GM13976 (cell line): ENCODE measurements around the gene ERC1.

Source experiments
- DNase-seq: peaks from one replicate; pipeline ENCODE4 v3.0.0; 2012; ENCODE audit warnings: low spot score
- in situ Hi-C: fragments of 300-500 bp; cut with MboI; formaldehyde crosslinking; loops from one replicate; pipeline ENCODE4 v1.12.0; 2022; ENCODE audit warnings: low sequenced_read_pairs, mixed read lengths, inconsistent platforms; ENCODE audit not compliant: unreplicated experiment
- TF ChIP-seq, protein P1 (sequence below): IDR thresholded peaks from 2 replicates; pipeline ENCODE4 v1.5.1; 2012; ENCODE audit warnings: borderline replicate concordance, mild to moderate bottlenecking; ENCODE audit not compliant: insufficient read depth; ENCODE audit errors: extremely low read depth, missing control alignments, control extremely low read depth

Gene ERC1

DNA sequence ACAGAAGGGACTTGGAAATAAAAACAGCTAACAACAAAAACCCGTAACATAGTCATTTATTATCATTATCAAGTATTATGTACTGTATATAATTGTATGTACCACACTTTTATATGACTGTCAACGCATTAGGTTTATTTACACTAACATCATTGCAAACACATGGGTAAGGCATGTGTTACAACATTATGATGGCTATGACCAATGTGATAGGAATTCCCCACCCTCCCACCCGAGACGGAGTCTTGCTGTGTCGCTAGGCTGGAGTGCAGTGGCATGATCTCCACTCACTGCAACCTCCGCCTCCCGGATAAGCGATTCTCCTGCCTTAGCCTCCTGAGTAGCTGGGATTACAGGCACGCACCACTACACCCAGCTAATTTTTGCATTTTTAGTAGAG is 82.6 kb downstream of the ERC1 start:
- in situ Hi-C loops = no loop called here
- TF ChIP-seq, protein P1, sequence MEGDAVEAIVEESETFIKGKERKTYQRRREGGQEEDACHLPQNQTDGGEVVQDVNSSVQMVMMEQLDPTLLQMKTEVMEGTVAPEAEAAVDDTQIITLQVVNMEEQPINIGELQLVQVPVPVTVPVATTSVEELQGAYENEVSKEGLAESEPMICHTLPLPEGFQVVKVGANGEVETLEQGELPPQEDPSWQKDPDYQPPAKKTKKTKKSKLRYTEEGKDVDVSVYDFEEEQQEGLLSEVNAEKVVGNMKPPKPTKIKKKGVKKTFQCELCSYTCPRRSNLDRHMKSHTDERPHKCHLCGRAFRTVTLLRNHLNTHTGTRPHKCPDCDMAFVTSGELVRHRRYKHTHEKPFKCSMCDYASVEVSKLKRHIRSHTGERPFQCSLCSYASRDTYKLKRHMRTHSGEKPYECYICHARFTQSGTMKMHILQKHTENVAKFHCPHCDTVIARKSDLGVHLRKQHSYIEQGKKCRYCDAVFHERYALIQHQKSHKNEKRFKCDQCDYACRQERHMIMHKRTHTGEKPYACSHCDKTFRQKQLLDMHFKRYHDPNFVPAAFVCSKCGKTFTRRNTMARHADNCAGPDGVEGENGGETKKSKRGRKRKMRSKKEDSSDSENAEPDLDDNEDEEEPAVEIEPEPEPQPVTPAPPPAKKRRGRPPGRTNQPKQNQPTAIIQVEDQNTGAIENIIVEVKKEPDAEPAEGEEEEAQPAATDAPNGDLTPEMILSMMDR = no peak
- DNase-seq = no peak

DNA sequence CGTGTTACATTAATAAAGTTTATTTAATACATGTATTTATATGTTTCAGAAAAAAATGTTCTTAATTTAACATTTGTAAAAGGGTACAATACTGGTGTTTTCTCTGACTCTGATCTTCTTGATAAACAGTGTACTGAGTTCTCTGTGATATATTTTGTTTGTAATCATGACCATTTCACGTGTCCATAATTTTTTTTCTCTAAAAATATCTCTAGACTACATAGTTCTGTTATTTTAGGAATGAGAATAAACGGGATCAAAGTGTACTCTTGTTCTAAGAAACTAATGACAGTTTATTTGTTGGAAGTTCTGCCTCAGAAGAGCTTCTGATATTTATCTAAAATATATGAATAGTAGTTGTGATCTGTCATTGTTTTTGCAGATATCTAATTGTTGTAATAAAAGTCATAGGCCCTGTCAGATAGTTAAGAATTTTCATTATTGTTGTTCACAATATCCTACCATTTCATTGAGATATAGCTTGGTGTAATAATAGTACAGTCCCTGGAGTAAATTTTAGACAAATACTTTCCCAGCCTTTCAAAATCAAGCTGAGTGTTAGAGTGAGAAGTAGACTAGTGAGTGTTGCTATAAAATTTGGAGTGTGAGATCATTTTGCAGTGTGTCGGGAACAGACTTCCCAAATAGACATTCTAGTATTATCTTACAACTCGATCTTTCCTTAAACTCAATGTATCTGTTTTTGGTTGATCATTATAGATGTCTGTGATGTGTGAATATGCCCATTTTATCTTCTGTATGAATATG is 86.2 kb downstream of the ERC1 start:
- in situ Hi-C loops = no loop called here
- DNase-seq = no peak
- TF ChIP-seq, protein P1 = no peak

DNA sequence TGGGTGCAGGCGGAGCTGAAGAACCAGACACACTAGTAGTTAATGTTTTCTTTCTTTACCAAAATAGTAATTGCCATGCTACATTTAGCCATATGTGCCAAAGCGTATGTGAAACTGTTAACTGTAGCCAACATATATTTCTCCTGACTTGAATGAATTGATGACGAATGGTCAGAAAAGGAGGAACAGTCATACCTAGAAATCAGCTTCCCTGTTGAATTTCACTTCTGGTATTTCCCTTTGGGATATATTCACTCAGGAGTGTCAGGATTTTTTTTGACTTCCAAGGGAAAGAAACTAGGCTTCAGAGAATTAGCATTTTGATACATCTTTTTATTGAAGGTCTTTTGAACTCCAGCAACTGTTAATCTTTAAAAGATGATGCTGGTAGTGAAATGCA is 87.0 kb downstream of the ERC1 start:
- DNase-seq = no peak
- TF ChIP-seq, protein P1 = no peak
- in situ Hi-C loops = no loop called here

DNA sequence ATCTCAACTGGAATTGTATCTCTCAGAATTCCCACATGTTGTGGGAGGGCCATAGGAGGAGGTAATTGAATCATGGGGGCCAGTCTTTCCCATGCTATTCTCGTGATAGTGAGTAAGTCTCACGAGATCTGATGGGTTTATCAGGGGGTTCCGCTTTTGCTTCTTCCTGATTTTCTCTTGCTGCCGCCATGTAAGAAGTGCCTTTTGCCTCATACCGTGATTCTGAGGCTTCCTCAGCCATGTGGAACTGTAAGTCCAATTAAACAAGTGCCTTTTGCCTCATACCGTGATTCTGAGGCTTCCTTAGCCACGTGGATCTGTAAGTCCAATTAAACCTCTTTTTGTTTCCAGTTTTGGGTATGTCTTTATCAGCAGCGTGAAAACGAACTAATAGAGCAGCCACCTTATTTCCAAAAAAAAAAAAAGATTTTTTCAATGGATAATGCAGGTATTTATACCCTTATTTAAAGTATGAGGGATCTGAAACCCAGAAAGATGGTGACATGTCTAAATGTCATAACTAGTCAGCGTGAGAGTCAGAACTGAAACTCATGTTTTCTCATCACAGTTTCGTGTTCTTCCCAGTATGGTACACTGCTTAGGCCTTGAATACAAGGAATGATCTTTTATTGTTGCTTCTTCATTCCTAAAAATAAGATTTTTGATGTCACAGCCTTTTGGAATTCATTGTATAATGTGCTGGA is 89.6 kb downstream of the ERC1 start:
- TF ChIP-seq, protein P1 = no peak
- in situ Hi-C loops = no loop called here
- peak; percentile 30 for DNase-seq

DNA sequence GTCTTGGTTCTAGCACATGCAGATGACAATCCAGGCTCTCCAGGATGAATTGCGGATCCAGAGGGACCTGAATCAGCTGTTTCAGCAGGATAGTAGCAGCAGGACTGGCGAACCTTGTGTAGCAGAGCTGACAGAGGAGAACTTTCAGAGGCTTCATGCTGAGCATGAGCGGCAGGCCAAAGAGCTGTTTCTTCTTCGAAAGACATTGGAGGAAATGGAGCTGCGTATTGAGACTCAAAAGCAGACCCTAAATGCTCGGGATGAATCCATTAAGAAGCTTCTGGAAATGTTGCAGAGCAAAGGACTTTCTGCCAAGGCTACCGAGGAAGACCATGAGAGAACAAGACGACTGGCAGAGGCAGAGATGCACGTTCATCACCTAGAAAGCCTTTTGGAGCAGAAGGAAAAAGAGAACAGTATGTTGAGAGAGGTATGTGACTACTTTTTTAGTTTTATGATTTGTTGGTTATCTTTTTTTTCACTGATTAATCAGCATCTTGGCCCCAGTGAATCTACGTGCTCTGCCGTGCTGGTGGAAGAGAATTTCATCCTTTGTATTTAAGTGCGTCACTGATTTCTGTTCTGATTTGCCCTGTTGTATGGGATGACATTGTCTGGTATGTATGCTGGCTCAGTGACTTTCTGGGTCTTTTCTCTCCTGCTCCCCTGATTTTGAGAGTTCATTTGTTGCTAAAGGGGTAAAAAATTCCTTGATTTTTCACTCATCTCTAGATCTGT is 92.3 kb downstream of the ERC1 start:
- TF ChIP-seq, protein P1 = no peak
- in situ Hi-C loops = no loop called here
- DNase-seq = no peak

DNA sequence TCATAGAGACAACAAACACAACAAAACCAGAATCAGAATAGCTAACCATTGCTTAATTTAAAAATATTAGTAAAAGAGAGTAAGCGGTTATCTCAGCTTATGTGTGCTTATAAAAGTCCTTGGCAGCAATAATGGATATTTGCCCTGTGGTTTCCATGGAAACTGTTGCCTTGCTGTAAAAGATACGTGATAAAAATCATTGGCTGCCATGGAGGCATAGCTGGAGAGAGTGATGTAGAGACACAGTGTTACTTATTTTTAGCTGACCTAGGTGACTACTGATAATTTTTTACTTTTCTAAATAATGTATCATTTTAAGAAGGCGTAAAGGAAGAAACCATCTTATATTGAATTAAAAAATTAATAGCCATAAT is 92.9 kb downstream of the ERC1 start:
- in situ Hi-C loops = no loop called here
- TF ChIP-seq, protein P1 = no peak
- DNase-seq = no peak
